ENCODE data around the gene EXOC3.
A peak's percentile ranks its signal among the peaks of the same experiment; 100 is the strongest.

Gene EXOC3

GRCh38 chr5:453725-454481 is 10.9 kb downstream of the EXOC3 start:
- no peak overlapping the region for H3K4me3 ChIP-seq (ENCODE audit: control insufficient read depth, low read depth, low read length)
- no peak for DNase-seq (ENCODE audit: low read depth)
- TF ChIP-seq CTCF (conservative IDR thresholded peaks at IDR 0.05; ENCODE audit: control insufficient read depth, insufficient read depth, low read depth, low read length): no peak

DNA sequence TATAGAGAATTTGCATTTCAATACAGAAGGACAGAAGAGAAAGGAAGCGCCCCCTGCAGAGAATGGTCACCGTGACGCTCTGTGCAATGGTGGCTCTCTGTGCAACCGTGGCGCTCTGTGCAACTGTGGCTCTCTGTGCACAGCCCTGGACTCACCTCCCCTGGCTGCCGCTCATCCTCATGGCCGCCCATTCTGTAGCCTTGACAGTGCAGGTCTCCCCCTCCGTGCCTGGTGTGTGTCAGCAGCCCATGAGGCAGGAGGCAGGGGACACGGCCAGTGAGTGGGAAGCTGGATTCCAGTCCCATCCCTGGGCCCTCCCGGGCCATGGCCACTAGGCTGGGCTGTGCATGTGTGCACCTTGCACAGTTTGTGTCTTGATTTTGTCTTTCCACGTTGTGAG is 12.0 kb downstream of the EXOC3 start:
- TF ChIP-seq CTCF (conservative IDR thresholded peaks at IDR 0.05; ENCODE audit: control insufficient read depth, insufficient read depth, low read depth, low read length): no peak
- DNase-seq (ENCODE audit: low read depth): no peak
- no peak overlapping the region for H3K4me3 ChIP-seq (ENCODE audit: control insufficient read depth, low read depth, low read length)

GRCh38 chr5:455806-456205 is 12.8 kb downstream of the EXOC3 start:
- DNase-seq (ENCODE audit: low read depth): no peak
- TF ChIP-seq CTCF (conservative IDR thresholded peaks at IDR 0.05; ENCODE audit: control insufficient read depth, insufficient read depth, low read depth, low read length): no peak
- H3K4me3 ChIP-seq (ENCODE audit: control insufficient read depth, low read depth, low read length): no peak overlapping the region

DNA sequence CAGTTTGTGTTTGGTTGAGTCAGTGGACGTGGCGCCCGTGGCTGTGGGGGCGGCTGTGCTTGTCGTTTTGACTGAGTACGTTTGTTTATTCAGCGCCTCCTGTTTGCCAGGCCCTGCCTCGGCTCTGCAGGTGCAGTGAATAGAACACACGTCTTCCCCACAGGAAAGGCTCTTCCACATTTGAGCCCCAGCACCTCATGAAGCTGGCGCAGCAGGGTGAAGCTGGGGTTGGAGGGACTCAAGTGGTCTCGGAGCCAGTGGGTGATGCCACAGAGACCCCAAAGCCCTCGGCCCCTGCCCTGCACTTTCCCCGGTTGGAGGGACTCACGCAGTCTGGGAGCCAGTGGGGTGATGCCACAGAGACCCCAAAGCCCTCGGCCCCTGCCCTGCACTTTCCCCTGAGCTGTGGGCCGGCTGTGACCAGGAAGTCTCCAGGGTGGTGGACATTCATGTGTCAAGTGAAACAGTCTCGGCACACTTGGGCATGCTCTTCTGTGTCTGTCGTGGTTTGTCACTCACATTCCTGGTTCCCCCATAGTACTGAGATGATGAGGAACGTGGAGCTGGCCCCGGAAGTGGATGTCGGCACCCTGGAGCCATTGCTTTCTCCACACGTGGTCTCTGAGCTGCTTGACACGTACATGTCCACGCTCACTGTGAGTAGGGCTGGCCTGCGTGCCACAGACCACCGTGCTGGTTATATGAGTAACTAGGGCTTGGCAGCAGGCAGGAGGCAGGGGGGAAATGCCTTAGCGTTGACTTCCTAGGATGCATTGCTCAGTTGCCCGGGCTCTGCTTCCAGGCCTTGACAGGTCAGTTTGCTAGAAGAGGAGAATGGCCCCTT is 13.6 kb downstream of the EXOC3 start:
- TF ChIP-seq CTCF (conservative IDR thresholded peaks at IDR 0.05; ENCODE audit: control insufficient read depth, insufficient read depth, low read depth, low read length): no peak
- H3K4me3 ChIP-seq (ENCODE audit: control insufficient read depth, low read depth, low read length): no peak overlapping the region
- DNase-seq (ENCODE audit: low read depth): no peak

DNA sequence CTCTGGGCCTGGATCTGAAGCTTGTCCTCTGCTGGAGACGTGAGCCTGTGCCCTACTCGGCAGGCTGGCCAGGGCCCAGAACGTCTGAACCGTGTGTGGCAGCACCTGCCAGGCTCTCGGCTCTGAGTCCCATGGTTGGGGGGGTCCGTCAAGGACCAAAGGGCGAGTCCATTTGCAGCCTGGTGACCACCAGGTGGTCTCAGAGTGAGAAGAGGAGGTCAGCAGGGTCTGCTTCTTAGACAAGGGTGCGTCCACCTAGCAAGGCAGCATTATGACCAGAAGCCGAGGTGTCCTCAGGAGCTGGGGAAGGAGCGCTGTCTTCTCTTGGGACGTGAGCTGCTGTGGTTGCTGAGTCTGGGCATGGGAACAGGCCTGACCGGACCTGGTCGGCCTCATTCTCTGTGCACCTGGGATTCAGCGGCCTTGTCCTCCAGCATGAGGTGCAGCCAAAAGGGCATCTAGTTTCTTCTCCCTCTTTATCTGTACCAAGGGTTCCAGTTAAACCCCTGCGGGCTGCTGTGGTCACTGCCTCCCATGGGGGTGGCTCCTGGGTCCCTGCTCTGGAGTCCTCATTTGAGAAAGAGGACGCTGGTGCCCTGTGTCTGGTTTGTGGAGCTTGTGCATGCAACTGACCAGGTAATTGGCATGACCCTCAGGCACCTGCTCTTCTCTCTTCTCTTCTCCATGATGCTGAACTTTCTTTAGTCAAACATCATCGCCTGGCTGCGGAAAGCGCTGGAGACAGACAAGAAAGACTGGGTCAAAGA is 14.4 kb downstream of the EXOC3 start:
- no peak overlapping the region for H3K4me3 ChIP-seq (ENCODE audit: control insufficient read depth, low read depth, low read length)
- DNase-seq (ENCODE audit: low read depth): no peak
- TF ChIP-seq CTCF (conservative IDR thresholded peaks at IDR 0.05; ENCODE audit: control insufficient read depth, insufficient read depth, low read depth, low read length): no peak

DNA sequence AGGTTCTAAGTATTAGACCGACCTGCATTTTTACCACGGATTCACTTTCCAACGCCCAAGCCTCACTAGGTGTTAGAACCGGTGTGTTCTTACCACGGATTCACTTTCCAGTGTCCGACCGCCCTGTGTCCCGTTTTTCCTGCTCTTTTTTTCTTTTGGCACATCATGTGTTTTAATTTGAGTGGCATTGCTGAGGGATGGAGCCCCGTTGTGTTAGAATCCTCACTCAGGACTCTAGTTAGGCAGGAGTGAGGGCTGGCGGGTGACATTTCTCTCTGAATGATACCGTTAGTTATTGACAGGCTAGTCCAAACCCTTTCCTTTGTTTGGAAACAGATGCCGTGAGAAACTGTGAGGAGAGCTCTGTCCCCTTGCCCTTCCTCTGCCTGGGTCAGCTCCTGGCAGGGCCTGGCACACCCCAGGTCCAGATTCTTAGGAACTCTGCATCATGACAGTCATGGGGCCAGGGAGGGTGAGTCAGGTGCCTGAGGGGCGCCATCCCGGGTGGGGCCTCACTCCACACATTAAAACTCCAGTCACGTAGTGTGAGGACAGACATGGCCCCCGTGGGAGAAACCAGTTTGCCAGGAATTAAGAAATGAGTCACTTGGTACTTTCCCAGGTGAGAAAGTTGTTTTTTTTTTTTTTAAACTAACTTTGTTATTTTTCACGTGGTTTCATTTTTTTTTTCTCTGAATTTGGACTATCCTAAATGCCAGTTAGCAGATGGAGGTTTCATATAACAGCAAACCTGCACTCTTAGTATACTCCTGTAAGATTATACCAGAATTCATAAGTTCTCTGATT is 15.8 kb downstream of the EXOC3 start:
- no peak for TF ChIP-seq CTCF (conservative IDR thresholded peaks at IDR 0.05; ENCODE audit: control insufficient read depth, insufficient read depth, low read depth, low read length)
- DNase-seq (ENCODE audit: low read depth): peak; percentile 64
- no peak overlapping the region for H3K4me3 ChIP-seq (ENCODE audit: control insufficient read depth, low read depth, low read length)

Measured in fibroblast of mammary gland (primary cell).